Activated T-cell treated with anti-CD3 and anti-CD28 coated beads, Interleukin-2, amount 50 U/mL, for 48 hours (primary cell): ENCODE data around the gene VWA5B2.

ENCODE experiments used
- DNase-seq, 2 experiments: peaks; one replicate each; pipeline ENCODE4 v3.0.0-alpha.2; 2020

Gene VWA5B2

DNA sequence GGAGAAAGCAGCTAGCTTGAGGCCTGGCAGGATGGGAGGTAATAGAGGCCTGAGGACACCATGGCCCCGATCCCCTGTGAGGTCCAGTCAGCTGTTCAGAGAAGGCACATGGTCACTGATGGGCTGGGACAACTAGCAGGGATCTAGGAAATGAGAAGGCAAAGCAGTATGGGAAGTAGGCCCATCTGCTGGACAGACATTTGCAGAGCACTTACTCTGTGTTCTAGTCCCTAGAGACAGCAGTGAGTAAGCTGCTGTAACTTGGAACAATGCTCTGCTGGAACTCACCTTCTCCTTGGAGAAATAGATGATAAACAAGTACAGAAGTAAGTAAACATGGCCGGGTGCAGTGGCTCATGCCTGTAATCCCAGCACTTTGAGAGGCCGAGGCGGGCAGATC is 53.6 kb downstream of the VWA5B2 start:
- no peak for DNase-seq

DNA sequence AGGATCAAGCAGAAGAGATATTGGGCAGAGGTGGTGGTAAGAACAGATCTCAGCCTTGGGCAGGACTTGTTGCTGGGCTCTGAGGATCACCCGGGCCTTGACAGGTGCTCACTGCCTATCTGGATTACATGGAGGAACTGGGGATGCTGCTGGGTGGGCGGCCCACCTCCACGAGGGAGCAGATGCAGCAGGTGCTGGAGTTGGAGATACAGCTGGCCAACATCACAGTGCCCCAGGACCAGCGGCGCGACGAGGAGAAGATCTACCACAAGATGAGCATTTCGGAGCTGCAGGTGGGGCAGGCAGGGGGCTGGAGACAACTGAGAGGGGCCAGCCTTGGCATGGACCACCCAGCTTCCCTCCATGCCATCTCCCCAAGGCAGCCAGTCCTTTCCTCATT is 54.3 kb downstream of the VWA5B2 start:
- no peak for DNase-seq

DNA sequence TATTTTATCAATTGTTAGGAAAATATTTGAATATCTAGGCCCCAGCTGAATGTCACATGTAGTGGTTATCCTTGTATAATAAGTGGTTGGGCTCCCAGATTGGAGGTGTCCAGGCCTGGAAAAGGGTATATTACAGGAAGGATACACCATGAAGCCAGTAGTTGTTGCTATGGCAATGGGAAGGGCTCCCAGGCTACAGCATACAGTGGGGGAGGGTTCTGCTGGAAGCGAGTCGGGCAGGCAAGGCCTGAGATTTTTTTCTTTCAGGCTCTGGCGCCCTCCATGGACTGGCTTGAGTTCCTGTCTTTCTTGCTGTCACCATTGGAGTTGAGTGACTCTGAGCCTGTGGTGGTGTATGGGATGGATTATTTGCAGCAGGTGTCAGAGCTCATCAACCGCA is 55.3 kb downstream of the VWA5B2 start:
- peak; percentile 36 to 44 for DNase-seq

DNA sequence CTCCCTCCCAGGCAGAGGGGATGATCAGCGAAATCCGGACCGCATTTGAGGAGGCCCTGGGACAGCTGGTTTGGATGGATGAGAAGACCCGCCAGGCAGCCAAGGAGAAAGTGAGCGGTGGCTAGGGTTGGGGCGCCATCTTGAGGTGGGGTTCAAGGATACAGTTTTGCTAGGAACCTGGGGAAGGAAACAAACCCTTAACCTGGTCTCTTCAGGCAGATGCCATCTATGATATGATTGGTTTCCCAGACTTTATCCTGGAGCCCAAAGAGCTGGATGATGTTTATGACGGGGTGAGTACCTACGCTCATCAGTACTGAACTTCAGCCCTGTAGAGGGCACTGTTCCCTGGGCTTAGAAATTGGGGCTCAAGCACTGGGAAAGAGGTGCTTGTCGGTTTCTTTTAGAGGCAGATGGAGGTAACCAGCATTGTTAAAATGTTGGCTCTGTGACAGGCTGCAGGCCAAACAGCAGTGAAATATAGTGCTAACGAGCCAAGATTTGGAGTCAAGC is 60.1 kb downstream of the VWA5B2 start:
- peak; percentile 79 to 84 for DNase-seq

DNA sequence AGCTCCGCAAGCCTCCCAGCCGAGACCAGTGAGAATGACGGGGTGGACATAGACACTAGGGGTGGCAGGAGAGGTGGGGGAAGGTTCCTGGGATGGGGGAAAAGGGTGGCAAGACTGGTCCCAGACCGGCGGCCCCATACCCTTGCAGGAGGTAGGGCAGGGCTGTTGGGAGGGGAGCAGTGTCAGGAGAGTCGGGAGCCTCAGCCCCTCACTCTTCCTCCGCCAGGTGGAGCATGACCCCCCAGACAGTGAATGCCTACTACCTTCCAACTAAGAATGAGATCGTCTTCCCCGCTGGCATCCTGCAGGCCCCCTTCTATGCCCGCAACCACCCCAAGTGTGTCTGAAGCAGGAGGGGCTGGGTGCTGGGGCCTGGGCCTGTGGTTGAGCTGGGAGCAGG is 60.9 kb downstream of the VWA5B2 start:
- DNase-seq, result no peak

DNA sequence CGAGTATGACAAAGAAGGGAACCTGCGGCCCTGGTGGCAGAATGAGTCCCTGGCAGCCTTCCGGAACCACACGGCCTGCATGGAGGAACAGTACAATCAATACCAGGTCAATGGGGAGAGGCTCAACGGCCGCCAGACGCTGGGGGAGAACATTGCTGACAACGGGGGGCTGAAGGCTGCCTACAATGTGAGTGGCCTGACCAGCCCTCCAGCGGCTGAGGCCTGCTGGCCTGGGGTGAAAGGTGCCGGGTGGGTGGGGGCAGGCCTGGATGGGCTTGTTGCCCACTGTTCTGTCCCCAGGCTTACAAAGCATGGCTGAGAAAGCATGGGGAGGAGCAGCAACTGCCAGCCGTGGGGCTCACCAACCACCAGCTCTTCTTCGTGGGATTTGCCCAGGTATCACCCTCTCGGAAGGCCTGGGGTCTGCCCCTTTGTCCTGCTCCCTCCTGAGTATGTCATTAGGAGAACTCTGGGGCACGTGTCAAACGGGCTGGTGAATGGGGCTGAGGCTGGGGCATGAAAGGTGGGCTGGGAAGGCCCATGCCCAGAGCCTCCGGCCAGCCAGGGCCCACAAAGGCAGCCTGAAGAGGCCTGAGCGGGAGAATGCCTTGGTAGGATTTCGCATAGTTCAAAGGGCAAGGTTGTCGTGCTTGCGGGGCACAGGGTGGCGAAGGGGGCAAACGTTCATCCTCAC is 61.8 kb downstream of the VWA5B2 start:
- DNase-seq, result no peak
